ENCODE results near the gene LRPAP1. TPM values are rescaled to one million over a fixed set of nuclear protein-coding genes. Genes with fewer than 3 reads are reported as not detected.
"Not testable (repeated sequence)": the region's sequence is repeated elsewhere in the genome, so short reads cannot be mapped to it uniquely, and the experiment has no call there.

The LRPAP1 gene
- total RNA-seq, 1 donor from 2014 or later: 213 TPM

DNA sequence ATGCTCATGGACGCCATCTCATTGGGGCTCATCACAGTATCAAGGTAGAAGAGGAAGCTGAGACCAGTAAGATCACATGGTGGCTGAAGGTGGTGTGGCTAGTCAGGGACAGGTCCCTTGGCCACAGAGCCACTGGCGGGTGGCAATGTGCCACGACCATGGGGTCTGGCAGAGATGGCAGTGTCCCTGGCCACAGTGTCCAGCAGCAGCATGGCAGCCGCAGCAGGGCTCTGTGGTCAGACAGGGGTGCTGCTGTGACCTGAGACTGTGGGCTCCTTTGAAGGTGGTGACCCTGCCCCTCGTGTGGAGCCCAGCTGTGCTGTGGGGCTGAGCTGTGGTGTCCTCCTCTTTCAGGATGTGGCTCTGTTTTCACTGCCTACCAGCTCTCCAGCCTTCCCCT, 71.3 kb downstream of the LRPAP1 start:
- no peak for DNase-seq (ENCODE audit: low read depth)

DNA sequence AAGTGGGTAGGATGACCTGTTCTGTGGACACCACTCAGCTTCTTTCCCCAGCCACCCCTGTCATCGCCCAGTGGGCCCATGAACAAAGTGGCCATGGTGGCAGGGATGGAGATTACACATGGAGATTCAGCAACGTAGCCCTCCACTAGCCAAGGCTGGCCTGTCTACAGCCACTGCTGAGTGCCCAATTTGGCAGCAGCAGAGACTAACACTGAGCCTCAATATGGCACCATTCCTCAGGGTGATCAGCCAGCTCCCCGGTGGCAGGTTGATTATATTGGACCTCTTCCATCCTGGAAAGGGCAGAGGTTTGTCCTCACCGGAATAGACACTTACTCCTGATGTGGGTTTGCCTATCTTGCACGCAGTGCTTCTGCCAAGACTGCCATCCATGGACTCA, 73.1 kb downstream of the LRPAP1 start:
- not testable (repeated sequence) for DNase-seq (ENCODE audit: low read depth)

DNA sequence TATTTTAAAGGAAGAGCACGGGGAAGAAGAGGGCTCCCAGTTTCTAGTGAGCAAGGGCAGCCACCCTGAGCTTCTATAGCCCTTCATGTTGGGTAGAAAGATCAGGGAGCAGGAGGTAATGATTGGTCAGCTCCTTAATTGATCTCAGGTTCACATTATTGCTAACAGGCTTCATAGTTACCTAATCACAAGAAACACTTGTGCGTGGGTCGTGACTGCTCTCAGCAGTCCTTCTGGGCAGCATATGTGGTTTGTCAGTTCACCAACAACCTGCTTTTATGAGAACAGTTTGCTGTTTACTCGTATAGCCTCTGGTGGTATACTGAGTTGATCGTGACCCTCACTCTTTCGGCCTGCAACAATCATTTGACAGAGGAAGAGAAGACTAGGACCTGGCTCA, 73.9 kb downstream of the LRPAP1 start:
- DNase-seq (ENCODE audit: low read depth): no peak

DNA sequence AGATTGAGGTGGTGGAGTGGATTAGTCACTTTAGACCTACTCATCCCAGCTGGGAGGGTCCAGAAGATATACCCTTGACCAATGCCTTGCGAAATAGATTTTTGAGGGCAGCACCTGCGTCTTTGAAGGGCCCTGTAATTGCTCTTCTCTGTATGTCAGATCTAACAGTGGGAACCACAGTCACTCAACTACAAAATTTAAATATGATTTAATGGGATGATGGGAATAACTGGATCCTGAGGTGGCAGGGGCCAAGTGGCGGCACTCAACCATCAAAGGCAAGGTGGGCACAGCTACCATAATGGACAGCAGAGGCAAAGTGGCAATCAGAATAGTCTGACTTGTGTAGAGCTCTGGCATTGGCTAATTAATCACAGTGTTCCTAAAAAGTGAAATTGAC, 76.6 kb downstream of the LRPAP1 start:
- DNase-seq (ENCODE audit: low read depth): not testable (repeated sequence)

Other genes with a start within 250 kb of the LRPAP1 start
- 24.7 and 27.4 TPM in 2 replicates for gene RGS12, start 239.4 kb downstream of the LRPAP1 start, total RNA-seq
- gene HGFAC, start 90.5 kb downstream of the LRPAP1 start, total RNA-seq: 0.25 and 0.35 TPM in 2 replicates
- gene DOK7, start 69.1 kb downstream of the LRPAP1 start, total RNA-seq: 10.7 and 24.7 TPM in 2 replicates
- gene ADRA2C, start 234.0 kb upstream of the LRPAP1 start, total RNA-seq: 0.87 and 1.8 TPM in 2 replicates

Data from renal cortical epithelial cell (primary cell).